HCT116 (cell line): ENCODE measurements around the gene HEXD.

ENCODE experiments used
- CTCF ChIP-seq, 3 experiments: fragments of 200-600 bp in 1 of 3; sonication (generic) in 1 of 3; IDR thresholded peaks in 2 of 3; conservative IDR thresholded peaks in 1 of 3; 2 replicates each; pipeline ENCODE4 v1.5.1; 2012 to 2017; ENCODE audit warnings: low read depth in 2 of 3, low read length in 2 of 3, antibody characterized with exemption in 1 of 3, borderline replicate concordance in 1 of 3, control low read depth in 1 of 3, mild to moderate bottlenecking in 1 of 3, mixed read lengths in 1 of 3, mixed run types in 1 of 3, moderate library complexity in 1 of 3; ENCODE audit not compliant: insufficient read depth in 1 of 3
- EZH2 ChIP-seq: fragments of 200-600 bp; sonication (generic); IDR thresholded peaks from 2 replicates; pipeline ENCODE4 v1.6.1; 2017; ENCODE audit warnings: antibody characterized with exemption, mixed run types
- EZH2phosphoT487 ChIP-seq: fragments of 200-600 bp; IDR thresholded peaks from 2 replicates; pipeline ENCODE4 v1.6.1; 2018; ENCODE audit warnings: antibody characterized with exemption, borderline replicate concordance
- POLR2A ChIP-seq: IDR thresholded peaks from 2 replicates; pipeline ENCODE4 v1.7.0; 2011; ENCODE audit warnings: borderline replicate concordance; ENCODE audit not compliant: insufficient read depth, insufficient read length; ENCODE audit errors: extremely low read depth
- POLR2AphosphoS5 ChIP-seq: IDR thresholded peaks from 2 replicates; pipeline ENCODE4 v1.6.1; 2011; ENCODE audit warnings: mild to moderate bottlenecking, low read depth, low read length, moderate library complexity
- REST ChIP-seq: IDR thresholded peaks from 2 replicates; pipeline ENCODE4 v1.6.1; 2012; ENCODE audit warnings: low read depth
- YY1 ChIP-seq: IDR thresholded peaks from 2 replicates; pipeline ENCODE4 v1.6.1; 2011; ENCODE audit warnings: low read length, low read depth, moderate library complexity, mild to moderate bottlenecking; ENCODE audit not compliant: insufficient replicate concordance; ENCODE audit errors: extremely low read depth
- ZBTB33 ChIP-seq: IDR thresholded peaks from 2 replicates; pipeline ENCODE4 v1.6.1; 2011; ENCODE audit warnings: mild to moderate bottlenecking, low read length, moderate library complexity; ENCODE audit not compliant: insufficient replicate concordance; ENCODE audit errors: extremely low read depth
- ZFX ChIP-seq: fragments of 450-650 bp; IDR thresholded peaks from 2 replicates; pipeline ENCODE4 v1.6.1; 2017

DNA sequence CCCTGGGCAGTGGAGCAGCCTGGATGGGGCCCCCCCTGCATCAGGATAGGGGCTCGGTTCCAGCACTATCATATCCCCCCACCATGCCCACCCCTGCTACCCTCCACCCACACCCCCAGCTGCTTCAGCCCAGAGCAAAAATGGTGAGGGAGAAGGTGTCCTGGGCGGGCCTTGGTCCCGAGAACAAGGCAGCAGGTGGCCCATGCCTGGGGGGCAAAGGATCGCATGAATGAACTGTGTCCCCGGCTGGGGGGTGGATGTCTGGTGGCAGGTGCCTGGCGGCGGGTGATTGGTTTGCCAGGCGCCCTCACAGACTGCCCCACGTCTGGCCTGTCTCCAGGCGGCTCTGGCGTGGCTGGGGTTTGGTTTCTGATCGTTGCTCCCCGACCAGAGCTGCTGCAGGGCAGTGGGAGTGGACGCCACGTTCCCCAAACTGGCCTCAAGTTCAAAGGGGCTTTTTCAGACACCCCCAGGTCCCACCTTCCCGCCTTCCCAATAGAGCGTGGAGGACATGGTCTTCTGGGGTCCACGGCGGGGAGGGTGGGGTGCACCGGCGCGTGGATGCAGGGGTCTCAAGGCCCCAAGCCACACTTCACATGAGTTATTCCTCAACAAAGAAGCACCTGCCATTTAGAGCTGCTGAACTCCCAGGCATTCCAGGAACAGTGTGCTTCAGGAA, 34.0 kb upstream of the HEXD start:
- TF ChIP-seq CTCF (IDR thresholded peaks at IDR 0.05 in 2 of 3, conservative IDR thresholded peaks at IDR 0.05 in 1 of 3; ENCODE audit: borderline replicate concordance in 1 of 3, insufficient read depth in 1 of 3, low read depth in 2 of 3, low read length in 2 of 3) (no peak), REST (no peak), EZH2 (no peak), POLR2A (no peak), EZH2phosphoT487 (no peak), POLR2AphosphoS5 (no peak), ZFX (no peak), ZBTB33 (no peak), YY1 (no peak)
